ENCODE data around the gene YY2.

YY2 gene

GRCh38 chrX:21838937-21839333, 16.9 kb upstream of the YY2 start:
- Histone ChIP-seq H3K27ac (ENCODE audit: low read depth, low read length) (no peak overlapping the region), H3F3A (ENCODE audit: insufficient read depth) (no peaks in the 10 kb centered on the region), H3K27me3 (ENCODE audit: low read length) (no peaks in the 10 kb centered on the region), H3K4me2 (ENCODE audit: low read depth, low read length, poor library complexity, severe bottlenecking) (peak overlapping the region; percentile 70), H4K20me1 (ENCODE audit: low read depth, low read length) (no peaks in the 10 kb centered on the region), H3K36me3 (ENCODE audit: low read length) (no peaks in the 10 kb centered on the region), H3K79me2 (ENCODE audit: insufficient read depth, low read length) (0 out of 2 replicates have a peak, but pooled peaks cover 6% of the 10 kb centered on the region), H3K9me3 (ENCODE audit: insufficient read depth, low read length) (no peaks in the 10 kb centered on the region), H3K4me3 (ENCODE audit: insufficient read depth, low read length, poor library complexity, severe bottlenecking) (peak overlapping the region; percentile 72), H3K9me2 (replicated peaks; ENCODE audit: insufficient read depth, low read length) (no peaks in the 10 kb centered on the region), H3K9ac (ENCODE audit: low read length) (peak overlapping the region; percentile 88), H2AFZ (ENCODE audit: low read depth, low read length, severe bottlenecking) (peak overlapping the region; percentile 78)
- no peak for TF ChIP-seq EZH2phosphoT487 (conservative IDR thresholded peaks at IDR 0.05; ENCODE audit: low read length)
- TF ChIP-seq CTCF (IDR thresholded peaks at IDR 0.05; ENCODE audit: insufficient read depth, low read length, poor library complexity, severe bottlenecking), result no peak

GRCh38 chrX:21839334-21840192, 16.2 kb upstream of the YY2 start, which contains the start of gene MBTPS2:
TSS of gene MBTPS2 (plus strand) at chrX:21839617. CDS start at chrX:21839735, 118 bp downstream.
- H4K20me1 ChIP-seq (ENCODE audit: low read depth, low read length), result no peaks in the 10 kb centered on the region
- no peaks in the 10 kb centered on the region for H3K27me3 ChIP-seq (ENCODE audit: low read length)
- H3K27ac ChIP-seq (ENCODE audit: low read depth, low read length), result 0 out of 2 replicates have a peak within 1 kb of the TSS, but pooled peaks have one; percentile 19
- peak within 1 kb of the TSS; percentile 93 for H2AFZ ChIP-seq (ENCODE audit: low read depth, low read length, severe bottlenecking)
- peak within 1 kb of the TSS; percentile 72 for H3K4me3 ChIP-seq (ENCODE audit: insufficient read depth, low read length, poor library complexity, severe bottlenecking)
- H3F3A ChIP-seq (ENCODE audit: insufficient read depth), result no peaks in the 10 kb centered on the region
- H3K4me2 ChIP-seq (ENCODE audit: low read depth, low read length, poor library complexity, severe bottlenecking), result peak within 1 kb of the TSS; percentile 70
- H3K36me3 ChIP-seq (ENCODE audit: low read length), result no peaks in the 10 kb centered on the region
- H3K9me3 ChIP-seq (ENCODE audit: insufficient read depth, low read length), result no peaks in the 10 kb centered on the region
- peak within 1 kb of the TSS; percentile 88 for H3K9ac ChIP-seq (ENCODE audit: low read length)
- TF ChIP-seq CTCF (IDR thresholded peaks at IDR 0.05; ENCODE audit: insufficient read depth, low read length, poor library complexity, severe bottlenecking) (no peak), EZH2phosphoT487 (conservative IDR thresholded peaks at IDR 0.05; ENCODE audit: low read length) (no peak)
- no peaks in the 10 kb centered on the region for H3K9me2 ChIP-seq (replicated peaks; ENCODE audit: insufficient read depth, low read length)
- H3K79me2 ChIP-seq (ENCODE audit: insufficient read depth, low read length), result 0 out of 2 replicates have a peak, but pooled peaks cover 6% of the 10 kb centered on the region

GRCh38 chrX:21840193-21840545, 15.6 kb upstream of the YY2 start:
- Histone ChIP-seq H2AFZ (ENCODE audit: low read depth, low read length, severe bottlenecking) (peak overlapping the region; percentile 93), H3K4me2 (ENCODE audit: low read depth, low read length, poor library complexity, severe bottlenecking) (peak overlapping the region; percentile 70), H3K27ac (ENCODE audit: low read depth, low read length) (0 out of 2 replicates have a peak overlapping the region, but pooled peaks have one; percentile 19)

More at GRCh38 chrX:21840193-21840545, 15.6 kb upstream of the YY2 start:
- no peaks in the 10 kb centered on the region for H3K36me3 ChIP-seq (ENCODE audit: low read length)
- H3K9me2 ChIP-seq (replicated peaks; ENCODE audit: insufficient read depth, low read length), result no peaks in the 10 kb centered on the region
- peak overlapping the region; percentile 72 for H3K4me3 ChIP-seq (ENCODE audit: insufficient read depth, low read length, poor library complexity, severe bottlenecking)
- TF ChIP-seq EZH2phosphoT487 (conservative IDR thresholded peaks at IDR 0.05; ENCODE audit: low read length) (no peak), CTCF (IDR thresholded peaks at IDR 0.05; ENCODE audit: insufficient read depth, low read length, poor library complexity, severe bottlenecking) (no peak)
- no peaks in the 10 kb centered on the region for H3K27me3 ChIP-seq (ENCODE audit: low read length)
- no peaks in the 10 kb centered on the region for H3F3A ChIP-seq (ENCODE audit: insufficient read depth)
- no peaks in the 10 kb centered on the region for H3K9me3 ChIP-seq (ENCODE audit: insufficient read depth, low read length)
- peak overlapping the region; percentile 88 for H3K9ac ChIP-seq (ENCODE audit: low read length)
- H3K79me2 ChIP-seq (ENCODE audit: insufficient read depth, low read length), result 0 out of 2 replicates have a peak, but pooled peaks cover 6% of the 10 kb centered on the region
- no peaks in the 10 kb centered on the region for H4K20me1 ChIP-seq (ENCODE audit: low read depth, low read length)
